WTC11 (cell line): ENCODE results near the gene NDUFS1.

Source experiments
- FOXJ3 ChIP-seq: sonication (generic); formaldehyde crosslinking; IDR thresholded peaks from 2 replicates; pipeline ENCODE4 v1.9.0; 2021; ENCODE audit warnings: missing genetic modification reagents, mild to moderate bottlenecking, borderline replicate concordance
- JUN ChIP-seq: sonication (generic); formaldehyde crosslinking; IDR thresholded peaks from 2 replicates; pipeline ENCODE4 v1.8.0; 2023; ENCODE audit warnings: mild to moderate bottlenecking, missing genetic modification reagents
- TF ChIP-seq, protein P1 (sequence below): fragments of 200-600 bp; IDR thresholded peaks from 2 replicates; pipeline ENCODE4 v1.8.0; 2022; ENCODE audit warnings: antibody characterized with exemption
- TF ChIP-seq, protein P2 (sequence below): sonication (generic); formaldehyde crosslinking; IDR thresholded peaks from 2 replicates; pipeline ENCODE4 v1.8.1; 2022; ENCODE audit warnings: low read depth, missing genetic modification reagents, borderline replicate concordance
- TF ChIP-seq, protein P3 (sequence below): sonication (generic); formaldehyde crosslinking; conservative IDR thresholded peaks from 2 replicates; pipeline ENCODE4 v1.8.1; 2022; ENCODE audit warnings: mild to moderate bottlenecking, missing genetic modification reagents
- TF ChIP-seq, protein P4 (sequence below): sonication (generic); formaldehyde crosslinking; IDR thresholded peaks from 2 replicates; pipeline ENCODE4 v1.8.1; 2023; ENCODE audit warnings: mild to moderate bottlenecking, missing genetic modification reagents, moderate library complexity

DNA sequence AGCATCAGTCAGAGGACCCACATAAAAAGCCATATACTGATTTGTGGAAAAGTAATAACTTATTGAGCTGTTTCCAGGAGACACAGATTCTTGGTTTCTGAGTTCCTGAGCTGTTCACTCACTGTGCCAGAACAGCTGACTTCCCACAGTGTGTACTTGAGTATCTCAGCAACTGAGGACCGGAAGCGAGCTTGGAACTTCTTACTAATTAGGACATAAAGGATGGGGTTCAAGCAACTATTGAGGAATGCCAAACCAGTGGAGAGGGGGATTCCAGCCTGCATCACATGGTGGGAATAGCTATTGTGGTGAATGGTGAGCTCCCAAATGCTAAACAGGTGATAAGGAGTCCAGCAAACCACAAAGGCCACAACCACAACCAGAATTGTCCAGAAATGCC is 16.9 kb upstream of the NDUFS1 start:
- TF ChIP-seq, protein P1, sequence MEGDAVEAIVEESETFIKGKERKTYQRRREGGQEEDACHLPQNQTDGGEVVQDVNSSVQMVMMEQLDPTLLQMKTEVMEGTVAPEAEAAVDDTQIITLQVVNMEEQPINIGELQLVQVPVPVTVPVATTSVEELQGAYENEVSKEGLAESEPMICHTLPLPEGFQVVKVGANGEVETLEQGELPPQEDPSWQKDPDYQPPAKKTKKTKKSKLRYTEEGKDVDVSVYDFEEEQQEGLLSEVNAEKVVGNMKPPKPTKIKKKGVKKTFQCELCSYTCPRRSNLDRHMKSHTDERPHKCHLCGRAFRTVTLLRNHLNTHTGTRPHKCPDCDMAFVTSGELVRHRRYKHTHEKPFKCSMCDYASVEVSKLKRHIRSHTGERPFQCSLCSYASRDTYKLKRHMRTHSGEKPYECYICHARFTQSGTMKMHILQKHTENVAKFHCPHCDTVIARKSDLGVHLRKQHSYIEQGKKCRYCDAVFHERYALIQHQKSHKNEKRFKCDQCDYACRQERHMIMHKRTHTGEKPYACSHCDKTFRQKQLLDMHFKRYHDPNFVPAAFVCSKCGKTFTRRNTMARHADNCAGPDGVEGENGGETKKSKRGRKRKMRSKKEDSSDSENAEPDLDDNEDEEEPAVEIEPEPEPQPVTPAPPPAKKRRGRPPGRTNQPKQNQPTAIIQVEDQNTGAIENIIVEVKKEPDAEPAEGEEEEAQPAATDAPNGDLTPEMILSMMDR: no peak
- TF ChIP-seq FOXJ3 (CRISPR knock-in tag) (no peak), JUN (CRISPR knock-in tag) (no peak)
- TF ChIP-seq, protein P2, sequence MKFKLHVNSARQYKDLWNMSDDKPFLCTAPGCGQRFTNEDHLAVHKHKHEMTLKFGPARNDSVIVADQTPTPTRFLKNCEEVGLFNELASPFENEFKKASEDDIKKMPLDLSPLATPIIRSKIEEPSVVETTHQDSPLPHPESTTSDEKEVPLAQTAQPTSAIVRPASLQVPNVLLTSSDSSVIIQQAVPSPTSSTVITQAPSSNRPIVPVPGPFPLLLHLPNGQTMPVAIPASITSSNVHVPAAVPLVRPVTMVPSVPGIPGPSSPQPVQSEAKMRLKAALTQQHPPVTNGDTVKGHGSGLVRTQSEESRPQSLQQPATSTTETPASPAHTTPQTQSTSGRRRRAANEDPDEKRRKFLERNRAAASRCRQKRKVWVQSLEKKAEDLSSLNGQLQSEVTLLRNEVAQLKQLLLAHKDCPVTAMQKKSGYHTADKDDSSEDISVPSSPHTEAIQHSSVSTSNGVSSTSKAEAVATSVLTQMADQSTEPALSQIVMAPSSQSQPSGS: no peak
- TF ChIP-seq, protein P3, sequence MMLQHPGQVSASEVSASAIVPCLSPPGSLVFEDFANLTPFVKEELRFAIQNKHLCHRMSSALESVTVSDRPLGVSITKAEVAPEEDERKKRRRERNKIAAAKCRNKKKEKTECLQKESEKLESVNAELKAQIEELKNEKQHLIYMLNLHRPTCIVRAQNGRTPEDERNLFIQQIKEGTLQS (CRISPR knock-in tag): no peak
- TF ChIP-seq, protein P4, sequence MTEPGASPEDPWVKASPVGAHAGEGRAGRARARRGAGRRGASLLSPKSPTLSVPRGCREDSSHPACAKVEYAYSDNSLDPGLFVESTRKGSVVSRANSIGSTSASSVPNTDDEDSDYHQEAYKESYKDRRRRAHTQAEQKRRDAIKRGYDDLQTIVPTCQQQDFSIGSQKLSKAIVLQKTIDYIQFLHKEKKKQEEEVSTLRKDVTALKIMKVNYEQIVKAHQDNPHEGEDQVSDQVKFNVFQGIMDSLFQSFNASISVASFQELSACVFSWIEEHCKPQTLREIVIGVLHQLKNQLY (CRISPR knock-in tag): no peak
